ENCODE results near the gene HHAT. TPM values are rescaled to one million over a fixed set of nuclear protein-coding genes. Genes with fewer than 3 reads are reported as not detected.
A peak's percentile ranks its signal among the peaks of the same experiment; 100 is the strongest.

The HHAT gene
- total and polyA plus RNA-seq, 9 of the 15 experiments (the other 6 are each of a cell fraction or from before 2014, with no cell fraction given), result 0.07 to 0.16 (median 0.13) TPM; not detected in 1

DNA sequence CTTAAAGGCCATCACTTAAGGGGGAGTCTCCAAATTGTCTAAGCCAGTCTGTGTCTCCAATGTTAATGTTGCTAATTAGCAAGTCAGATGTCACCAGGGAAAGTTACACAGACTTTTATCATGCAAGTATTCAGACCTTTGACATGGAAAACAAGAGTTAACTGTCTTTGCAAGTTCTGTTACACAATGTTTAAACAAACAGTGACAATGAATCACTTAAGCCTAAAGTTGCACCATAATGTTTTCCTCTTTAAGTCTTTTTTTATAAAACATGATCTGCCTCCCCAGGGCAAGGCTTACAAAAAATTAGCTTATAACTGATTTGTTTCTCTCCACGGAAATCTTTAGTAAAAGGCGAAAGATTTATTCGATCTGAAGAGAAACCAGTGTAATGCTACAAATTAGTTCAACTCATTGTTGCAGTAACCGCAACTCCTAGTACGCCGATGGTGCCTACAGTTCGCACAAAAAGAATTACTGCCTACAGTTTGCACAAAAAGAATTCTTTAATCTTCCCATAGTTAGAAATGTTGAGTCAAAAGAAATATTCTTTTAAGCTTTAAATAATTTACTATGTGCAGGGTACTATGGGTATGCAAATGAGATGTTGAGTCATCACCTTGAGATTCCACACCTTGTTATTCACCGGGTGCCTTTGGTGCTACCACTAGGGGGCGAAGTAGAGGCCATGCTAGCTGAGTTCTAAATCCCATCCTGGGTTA is 45.3 kb downstream of the HHAT start (continued):
- no peak for TF ChIP-seq ZBTB9 (CRISPR knock-in tag; IDR thresholded peaks at IDR 0.05)
- TF ChIP-seq ELF2 (CRISPR knock-in tag; IDR thresholded peaks at IDR 0.05), result no peak
- TF ChIP-seq, protein P1, sequence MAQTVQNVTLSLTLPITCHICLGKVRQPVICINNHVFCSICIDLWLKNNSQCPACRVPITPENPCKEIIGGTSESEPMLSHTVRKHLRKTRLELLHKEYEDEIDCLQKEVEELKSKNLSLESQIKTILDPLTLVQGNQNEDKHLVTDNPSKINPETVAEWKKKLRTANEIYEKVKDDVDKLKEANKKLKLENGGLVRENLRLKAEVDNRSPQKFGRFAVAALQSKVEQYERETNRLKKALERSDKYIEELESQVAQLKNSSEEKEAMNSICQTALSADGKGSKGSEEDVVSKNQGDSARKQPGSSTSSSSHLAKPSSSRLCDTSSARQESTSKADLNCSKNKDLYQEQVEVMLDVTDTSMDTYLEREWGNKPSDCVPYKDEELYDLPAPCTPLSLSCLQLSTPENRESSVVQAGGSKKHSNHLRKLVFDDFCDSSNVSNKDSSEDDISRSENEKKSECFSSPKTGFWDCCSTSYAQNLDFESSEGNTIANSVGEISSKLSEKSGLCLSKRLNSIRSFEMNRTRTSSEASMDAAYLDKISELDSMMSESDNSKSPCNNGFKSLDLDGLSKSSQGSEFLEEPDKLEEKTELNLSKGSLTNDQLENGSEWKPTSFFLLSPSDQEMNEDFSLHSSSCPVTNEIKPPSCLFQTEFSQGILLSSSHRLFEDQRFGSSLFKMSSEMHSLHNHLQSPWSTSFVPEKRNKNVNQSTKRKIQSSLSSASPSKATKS (CRISPR knock-in tag; IDR thresholded peaks at IDR 0.05), result no peak
- TF ChIP-seq, protein P2, sequence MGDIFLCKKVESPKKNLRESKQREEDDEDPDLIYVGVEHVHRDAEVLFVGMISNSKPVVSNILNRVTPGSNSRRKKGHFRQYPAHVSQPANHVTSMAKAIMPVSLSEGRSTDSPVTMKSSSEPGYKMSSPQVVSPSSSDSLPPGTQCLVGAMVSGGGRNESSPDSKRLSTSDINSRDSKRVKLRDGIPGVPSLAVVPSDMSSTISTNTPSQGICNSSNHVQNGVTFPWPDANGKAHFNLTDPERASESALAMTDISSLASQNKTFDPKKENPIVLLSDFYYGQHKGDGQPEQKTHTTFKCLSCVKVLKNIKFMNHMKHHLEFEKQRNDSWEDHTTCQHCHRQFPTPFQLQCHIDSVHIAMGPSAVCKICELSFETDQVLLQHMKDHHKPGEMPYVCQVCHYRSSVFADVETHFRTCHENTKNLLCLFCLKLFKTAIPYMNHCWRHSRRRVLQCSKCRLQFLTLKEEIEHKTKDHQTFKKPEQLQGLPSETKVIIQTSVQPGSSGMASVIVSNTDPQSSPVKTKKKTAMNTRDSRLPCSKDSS (IDR thresholded peaks at IDR 0.05; ENCODE audit: low read depth, partially characterized antibody), result no peak
- no peak for TF ChIP-seq PTTG1 (tag; IDR thresholded peaks at IDR 0.05; ENCODE audit: low read depth)
- TF ChIP-seq SREBF2 (CRISPR knock-in tag; IDR thresholded peaks at IDR 0.05), result no peak
- TF ChIP-seq ATF1 (CRISPR knock-in tag; IDR thresholded peaks at IDR 0.05), result no peak
- peak; percentile 77 for TF ChIP-seq ATF1 (tag; IDR thresholded peaks at IDR 0.05)
- 0 out of 2 replicates have a peak, but pooled peaks have one; percentile 65 for TF ChIP-seq HNRNPUL1 (IDR thresholded peaks at IDR 0.05; ENCODE audit: low read length)
- TF ChIP-seq NFIC (IDR thresholded peaks at IDR 0.05), result peak; percentile 58
- TF ChIP-seq PHB (CRISPR knock-in tag; IDR thresholded peaks at IDR 0.05), result no peak
- TF ChIP-seq ZNF324 (CRISPR knock-in tag; IDR thresholded peaks at IDR 0.05), result no peak
- no peak for TF ChIP-seq NELFE (IDR thresholded peaks at IDR 0.05; ENCODE audit: insufficient read depth, insufficient read length)
- TF ChIP-seq CBX3 (IDR thresholded peaks at IDR 0.05; ENCODE audit: borderline replicate concordance in 1 of 2, low read length in 2 of 2), result peak in 1 of 2 experiments; percentile 72; a peak in 1 of 3 replicates
- no peak for TF ChIP-seq NR2F6 (CRISPR knock-in tag; IDR thresholded peaks at IDR 0.05)
- TF ChIP-seq KLF1 (tag; IDR thresholded peaks at IDR 0.05), result no peak
- TF ChIP-seq, protein P3, sequence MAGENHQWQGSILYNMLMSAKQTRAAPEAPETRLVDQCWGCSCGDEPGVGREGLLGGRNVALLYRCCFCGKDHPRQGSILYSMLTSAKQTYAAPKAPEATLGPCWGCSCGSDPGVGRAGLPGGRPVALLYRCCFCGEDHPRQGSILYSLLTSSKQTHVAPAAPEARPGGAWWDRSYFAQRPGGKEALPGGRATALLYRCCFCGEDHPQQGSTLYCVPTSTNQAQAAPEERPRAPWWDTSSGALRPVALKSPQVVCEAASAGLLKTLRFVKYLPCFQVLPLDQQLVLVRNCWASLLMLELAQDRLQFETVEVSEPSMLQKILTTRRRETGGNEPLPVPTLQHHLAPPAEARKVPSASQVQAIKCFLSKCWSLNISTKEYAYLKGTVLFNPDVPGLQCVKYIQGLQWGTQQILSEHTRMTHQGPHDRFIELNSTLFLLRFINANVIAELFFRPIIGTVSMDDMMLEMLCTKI (IDR thresholded peaks at IDR 0.05; ENCODE audit: partially characterized antibody), result no peak
- TF ChIP-seq ZNF696 (CRISPR knock-in tag; conservative IDR thresholded peaks at IDR 0.05), result no peak
- no peak for TF ChIP-seq POLR3G (IDR thresholded peaks at IDR 0.05; ENCODE audit: extremely low read depth, insufficient read length, insufficient replicate concordance)
- no peak for TF ChIP-seq ZNF77 (CRISPR knock-in tag; IDR thresholded peaks at IDR 0.05)
- TF ChIP-seq PRPF4 (IDR thresholded peaks at IDR 0.05; ENCODE audit: insufficient read depth, low read depth, low read length, poor library complexity, severe bottlenecking), result no peak
